Airway epithelial cell (primary cell): ENCODE results near the gene LSM8. TPM values are rescaled to one million over a fixed set of nuclear protein-coding genes. Genes with fewer than 3 reads are reported as not detected.

Experiments
- total RNA-seq: library from RNA; depleted of rRNA; stranded (reverse); fragments of >200 nt; gene quantifications from 2 replicates; pipeline ENCODE4 v1.2.3, GENCODE V29; 2015

Gene LSM8
- 27.2 and 53.2 TPM in 2 replicates for total RNA-seq

GRCh38 chr7:118183786-118184564, at the start of gene LSM8:
Gene LSM8, plus strand, starts transcription at chr7:118184164. Its CDS starts 60 bp downstream, at chr7:118184224.

GRCh38 chr7:118224521-118224920, 40.6 kb downstream of the LSM8 start, which contains the start of gene ANKRD7:
Gene ANKRD7, plus strand, starts transcription at chr7:118224704. Its CDS starts 127 bp downstream, at chr7:118224831.

Other genes with a start within 250 kb of the LSM8 start
- gene ANKRD7, start 40.5 kb downstream of the LSM8 start, total RNA-seq, result not detected in 2 replicates